Measurements from ENCODE around the gene PTPRR.

- TF ChIP-seq NFIC (IDR thresholded peaks at IDR 0.05) (no peak), EP300 (IDR thresholded peaks at IDR 0.05; ENCODE audit: borderline replicate concordance) (no peak), EGR1 (IDR thresholded peaks at IDR 0.05) (no peak), MAX (IDR thresholded peaks at IDR 0.05) (no peak), CEBPB (IDR thresholded peaks at IDR 0.05) (no peak), TAF1 (IDR thresholded peaks at IDR 0.05; ENCODE audit: low read depth) (no peak), REST (IDR thresholded peaks at IDR 0.05; ENCODE audit: low read depth) (no peak), RAD21 (IDR thresholded peaks at IDR 0.05; ENCODE audit: low read depth) (no peak), USF1 (IDR thresholded peaks at IDR 0.05) (no peak), FOXM1 (IDR thresholded peaks at IDR 0.05; ENCODE audit: borderline replicate concordance, low read depth) (no peak), TCF12 (IDR thresholded peaks at IDR 0.05; ENCODE audit: low read depth) (no peak)
Observed at GRCh38 chr12:70788774-70789173, 131.8 kb downstream of the PTPRR start.

All from Ishikawa (cell line).